K562 (cell line): ENCODE measurements around the gene SLC6A8. TPM values are rescaled to one million over a fixed set of nuclear protein-coding genes. Genes with fewer than 3 reads are reported as not detected.

ENCODE experiments used
- ATAC-seq: fragments of 200-7000 bp; cut with Tn5 transposase; 3 replicates; pipeline ENCODE4 v1.9.1; 2020; ENCODE audit warnings: moderate library complexity
- BruUV-seq: library from RNA; stranded (reverse); fragments of 400-500 nt; replicated peaks from 2 replicates; lab custom pipeline; 2021; lab: Mats Ljungman, UMichigan
- CTCF ChIA-PET: fragments of 300-600 bp; formaldehyde crosslinking; extraction: SDS; loops from one replicate; lab custom pipeline; 2021; ENCODE audit warnings: low intra/inter-chr PET ratio; lab: Yijun Ruan, JAX
- POLR2A ChIA-PET: fragments of 300-600, 350-650 bp; sonication (Branson Sonifier 250); formaldehyde crosslinking; extraction: SDS; loops from one replicate; lab custom pipeline; 2021; ENCODE audit warnings: antibody characterized with exemption, inconsistent platforms; lab: Yijun Ruan, JAX
- DNase-seq, 4 experiments: peaks; one replicate each; pipeline versions ENCODE4 v3.0.0 to v3.0.0-alpha.2; 2011 to 2018; ENCODE audit warnings: low spot score in 3 of 4, mixed read lengths in 3 of 4; ENCODE audit errors: extremely low read depth in 1 of 4
- FAIRE-seq: peaks from 2 replicates; lab custom pipeline; 2011; peaks lifted over from hg19 to GRCh38; lab: Jason Lieb, UNC
- H2AFZ ChIP-seq: 2 replicates; pipeline ENCODE4 v1.6.0; 2011; ENCODE audit warnings: low read depth, low read length, control low read depth, inconsistent platforms
- H3K27ac ChIP-seq: fragments of 200-600 bp; 3 replicates; pipeline ENCODE4 v1.8.0; 2011; ENCODE audit warnings: low read depth, mild to moderate bottlenecking, control low read depth, inconsistent platforms, low read length, moderate library complexity, mixed read lengths; ENCODE audit errors: extremely low read depth
- H3K27me3 ChIP-seq, 2 experiments: fragments of 300-600 bp in 1 of 2; 2 replicates in 1 of 2; 3 replicates in 1 of 2; pipeline versions ENCODE4 v1.6.0 to v1.8.0; 2011; ENCODE audit warnings: inconsistent platforms in 2 of 2, low read length in 2 of 2, mild to moderate bottlenecking in 1 of 2, mixed read lengths in 1 of 2, moderate library complexity in 1 of 2; ENCODE audit not compliant: control insufficient read depth in 2 of 2, insufficient read depth in 2 of 2
- H3K36me3 ChIP-seq: fragments of 300-600 bp; 3 replicates; pipeline ENCODE4 v1.8.0; 2011; ENCODE audit warnings: mild to moderate bottlenecking, low read length, inconsistent platforms; ENCODE audit not compliant: control insufficient read depth, insufficient read depth
- H3K4me1 ChIP-seq, 2 experiments: fragments of 200-600 bp in 1 of 2; replicated peaks in 1 of 2; 2 replicates in 1 of 2; 3 replicates in 1 of 2; pipeline versions ENCODE4 v1.5.1 to v1.8.0; 2011; ENCODE audit warnings: inconsistent platforms in 2 of 2, low read length in 2 of 2, mild to moderate bottlenecking in 1 of 2, mixed read lengths in 1 of 2, moderate library complexity in 1 of 2; ENCODE audit not compliant: control insufficient read depth in 2 of 2, insufficient read depth in 2 of 2
- H3K4me2 ChIP-seq: 2 replicates; pipeline ENCODE4 v1.6.1; 2011; ENCODE audit warnings: low read length, control low read depth, inconsistent platforms, mixed read lengths; ENCODE audit not compliant: insufficient read depth
- H3K4me3 ChIP-seq: fragments of 200-600 bp; sonication (generic), shearing (Covaris generic); 2 replicates; pipeline ENCODE4 v1.5.1; 2016; ENCODE audit warnings: control low read depth, inconsistent platforms
- H3K79me2 ChIP-seq: fragments of 200-600 bp; 3 replicates; pipeline ENCODE4 v1.8.0; 2011; ENCODE audit warnings: low read length, inconsistent platforms; ENCODE audit not compliant: control insufficient read depth, insufficient read depth
- H3K9ac ChIP-seq, 2 experiments: 2 replicates each; pipeline versions ENCODE4 v1.6.0 to v1.6.1; 2011; ENCODE audit warnings: low read depth in 2 of 2, low read length in 2 of 2, control low read depth in 1 of 2, inconsistent platforms in 1 of 2, mild to moderate bottlenecking in 1 of 2, mixed read lengths in 1 of 2; ENCODE audit not compliant: insufficient read depth in 1 of 2
- H3K9me1 ChIP-seq: one replicate; pipeline ENCODE4 v1.6.0; 2011; ENCODE audit warnings: inconsistent platforms, mild to moderate bottlenecking, low read length, moderate library complexity; ENCODE audit not compliant: control insufficient read depth, insufficient read depth
- H3K9me3 ChIP-seq: replicated peaks from 2 replicates; pipeline ENCODE4 v1.5.1; 2011; ENCODE audit warnings: low read depth, low read length, inconsistent platforms; ENCODE audit not compliant: control insufficient read depth, insufficient read depth
- H4K20me1 ChIP-seq: replicated peaks from 2 replicates; pipeline ENCODE4 v1.6.1; 2011; ENCODE audit warnings: low read length, inconsistent platforms, mixed read lengths; ENCODE audit not compliant: control insufficient read depth, insufficient read depth
- DNMT1 ChIP-seq: fragments of 450-650 bp; IDR thresholded peaks from 2 replicates; pipeline ENCODE4 v1.6.1; 2016; ENCODE audit warnings: antibody characterized with exemption, mild to moderate bottlenecking
- POLR2G ChIP-seq: fragments of 200-400 bp; formaldehyde crosslinking; IDR thresholded peaks from 2 replicates; pipeline ENCODE4 v1.6.1; 2017; ENCODE audit warnings: low read depth, mild to moderate bottlenecking, antibody characterized with exemption, low read length, moderate library complexity
- ZNF764 ChIP-seq: fragments of 250-450 bp; sonication (Bioruptor Pico); IDR thresholded peaks from 2 replicates; pipeline ENCODE4 v1.4.0; 2020; ENCODE audit warnings: low read depth, mild to moderate bottlenecking, moderate library complexity
- WGBS: fragments of 100-300 bp; shearing (Covaris generic); methylation state at CpG from one replicate; pipeline ENCODE4 v1.1.6; 2016; ENCODE audit warnings: low coverage, mixed read lengths; ENCODE audit not compliant: insufficient coverage; ENCODE audit errors: missing lambda C conversion rate; 5-methylcytosine and 5-hydroxymethylcytosine counted together
- in situ Hi-C: fragments of 300-500 bp; cut with MboI; formaldehyde crosslinking; loops from 4 replicates; pipeline ENCODE4 v1.15.0; 2018; ENCODE audit warnings: inconsistent platforms, mixed read lengths
- intact Hi-C: fragments of 100-400 bp; cut with micrococcal nuclease; formaldehyde crosslinking; loops from 2 replicates; pipeline ENCODE4 v1.14.2; 2022
- polyA plus RNA-seq, 8 experiments: library from polyadenylated mRNA; depleted of rRNA in 4 of 8; stranded (reverse) in 5 of 8; unstranded in 3 of 8; fragments of >200 nt; fragmentation: Nextera tagmentation in 2 of 8; fragmentation: Illumina TruSeq in 1 of 8; extraction: Ambion mirVana in 2 of 8; extraction: Trizol in 1 of 8; gene quantifications; 2 replicates each; pipeline versions ENCODE4 v1.2.1 to v1.2.3, GENCODE V29; 2011 to 2014; ENCODE audit warnings: inconsistent platforms in 1 of 8, missing spikeins in 1 of 8
- total RNA-seq, 7 experiments: library from RNA; depleted of rRNA in 6 of 7; stranded (reverse); fragments of >200 nt in 6 of 7; fragmentation: Illumina TruSeq in 2 of 7; extraction: Trizol in 2 of 7; gene quantifications; 2 replicates each; pipeline versions ENCODE4 v1.2.1 to v1.2.3, GENCODE V29; 2011 to 2021; ENCODE audit warnings: low replicate concordance in 1 of 7
- TF ChIP-seq, protein P1 (sequence below): fragments of 450-650 bp; IDR thresholded peaks from 2 replicates; pipeline ENCODE4 v1.6.1; 2016; ENCODE audit warnings: low read depth

The SLC6A8 gene
- total and polyA plus RNA-seq, 9 of the 15 experiments (the other 6 are each of a cell fraction or from before 2014, with no cell fraction given), result 0.68 to 144 (median 34.3) TPM

DNA sequence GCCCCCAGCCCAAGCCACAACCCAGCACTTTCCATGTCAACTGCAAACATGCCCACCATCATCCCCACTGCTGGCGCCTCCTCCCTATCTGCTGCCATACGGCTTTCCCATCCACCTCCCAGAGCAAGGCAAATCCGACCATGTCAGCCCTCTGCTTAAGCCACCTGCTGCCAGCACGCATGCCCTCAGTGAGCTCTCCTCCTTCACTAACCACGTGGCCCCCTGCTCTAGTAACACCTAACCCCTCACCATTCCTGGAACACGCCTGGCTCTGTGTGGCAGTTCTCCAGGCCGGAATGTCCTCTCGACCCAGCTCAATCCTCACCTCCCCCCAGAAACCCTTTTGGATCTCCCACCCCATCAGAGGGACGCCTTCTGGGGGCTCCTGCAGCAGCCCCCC, 19.1 kb downstream of the SLC6A8 start:
- Histone ChIP-seq H3K4me1 (peaks cover 3 to 13% of the 10 kb centered on the region in 2 experiments; a peak in 4 of 5 replicates), H3K9me3 (no peaks in the 10 kb centered on the region), H3K79me2 (peaks cover 9% of the 10 kb centered on the region; the same call in 1 of the 3 replicates), H4K20me1 (no peaks in the 10 kb centered on the region; the same call in 1 of the 2 replicates), H3K36me3 (peaks cover 84% of the 10 kb centered on the region; the same call in 1 of the 3 replicates)
- BruUV-seq, result no TSS peak
- POLR2A ChIA-PET, result no interaction called here
- TF ChIP-seq ZNF764 (CRISPR knock-in tag) (no peak), DNMT1 (no peak), POLR2G (peak; percentile 16; the same call in 1 of the 2 replicates)
- TF ChIP-seq, protein P1, sequence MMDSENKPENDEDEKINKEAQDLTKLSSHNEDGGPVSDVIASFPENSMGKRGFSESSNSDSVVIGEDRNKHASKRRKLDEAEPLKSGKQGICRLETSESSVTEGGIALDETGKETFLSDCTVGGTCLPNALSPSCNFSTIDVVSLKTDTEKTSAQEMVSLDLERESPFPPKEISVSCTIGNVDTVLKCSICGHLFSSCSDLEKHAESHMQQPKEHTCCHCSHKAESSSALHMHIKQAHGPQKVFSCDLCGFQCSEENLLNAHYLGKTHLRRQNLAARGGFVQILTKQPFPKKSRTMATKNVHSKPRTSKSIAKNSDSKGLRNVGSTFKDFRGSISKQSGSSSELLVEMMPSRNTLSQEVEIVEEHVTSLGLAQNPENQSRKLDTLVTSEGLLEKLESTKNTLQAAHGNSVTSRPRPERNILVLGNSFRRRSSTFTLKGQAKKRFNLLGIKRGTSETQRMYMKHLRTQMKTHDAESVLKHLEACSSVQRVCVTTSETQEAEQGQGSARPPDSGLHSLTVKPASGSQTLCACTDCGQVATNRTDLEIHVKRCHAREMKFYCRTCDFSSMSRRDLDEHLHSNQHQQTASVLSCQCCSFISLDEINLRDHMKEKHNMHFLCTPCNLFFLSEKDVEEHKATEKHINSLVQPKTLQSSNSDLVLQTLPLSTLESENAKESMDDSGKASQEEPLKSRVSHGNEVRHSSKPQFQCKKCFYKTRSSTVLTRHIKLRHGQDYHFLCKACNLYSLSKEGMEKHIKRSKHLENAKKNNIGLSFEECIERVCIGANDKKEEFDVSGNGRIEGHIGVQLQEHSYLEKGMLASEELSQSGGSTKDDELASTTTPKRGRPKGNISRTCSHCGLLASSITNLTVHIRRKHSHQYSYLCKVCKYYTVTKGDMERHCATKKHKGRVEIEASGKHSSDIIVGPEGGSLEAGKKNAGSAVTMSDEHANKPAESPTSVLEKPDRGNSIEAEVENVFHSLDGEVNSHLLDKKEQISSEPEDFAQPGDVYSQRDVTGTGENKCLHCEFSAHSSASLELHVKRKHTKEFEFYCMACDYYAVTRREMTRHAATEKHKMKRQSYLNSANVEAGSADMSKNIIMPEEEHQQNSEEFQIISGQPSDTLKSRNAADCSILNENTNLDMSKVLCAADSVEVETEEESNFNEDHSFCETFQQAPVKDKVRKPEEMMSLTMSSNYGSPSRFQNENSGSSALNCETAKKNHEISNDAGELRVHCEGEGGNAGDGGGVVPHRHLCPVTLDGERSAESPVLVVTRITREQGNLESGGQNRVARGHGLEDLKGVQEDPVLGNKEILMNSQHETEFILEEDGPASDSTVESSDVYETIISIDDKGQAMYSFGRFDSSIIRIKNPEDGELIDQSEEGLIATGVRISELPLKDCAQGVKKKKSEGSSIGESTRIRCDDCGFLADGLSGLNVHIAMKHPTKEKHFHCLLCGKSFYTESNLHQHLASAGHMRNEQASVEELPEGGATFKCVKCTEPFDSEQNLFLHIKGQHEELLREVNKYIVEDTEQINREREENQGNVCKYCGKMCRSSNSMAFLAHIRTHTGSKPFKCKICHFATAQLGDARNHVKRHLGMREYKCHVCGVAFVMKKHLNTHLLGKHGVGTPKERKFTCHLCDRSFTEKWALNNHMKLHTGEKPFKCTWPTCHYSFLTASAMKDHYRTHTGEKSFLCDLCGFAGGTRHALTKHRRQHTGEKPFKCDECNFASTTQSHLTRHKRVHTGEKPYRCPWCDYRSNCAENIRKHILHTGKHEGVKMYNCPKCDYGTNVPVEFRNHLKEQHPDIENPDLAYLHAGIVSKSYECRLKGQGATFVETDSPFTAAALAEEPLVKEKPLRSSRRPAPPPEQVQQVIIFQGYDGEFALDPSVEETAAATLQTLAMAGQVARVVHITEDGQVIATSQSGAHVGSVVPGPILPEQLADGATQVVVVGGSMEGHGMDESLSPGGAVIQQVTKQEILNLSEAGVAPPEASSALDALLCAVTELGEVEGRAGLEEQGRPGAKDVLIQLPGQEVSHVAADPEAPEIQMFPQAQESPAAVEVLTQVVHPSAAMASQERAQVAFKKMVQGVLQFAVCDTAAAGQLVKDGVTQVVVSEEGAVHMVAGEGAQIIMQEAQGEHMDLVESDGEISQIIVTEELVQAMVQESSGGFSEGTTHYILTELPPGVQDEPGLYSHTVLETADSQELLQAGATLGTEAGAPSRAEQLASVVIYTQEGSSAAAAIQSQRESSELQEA, result no peak
- TF ChIP-seq, all 486 proteins: peak for 1
- CTCF ChIA-PET, result interaction anchor here (3.0 kb wide), 1 partner anchor 168 kb away, joined by 14 read pairs; no protein-coding TSS in a partner anchor
- H2AFZ ChIP-seq, result no peak overlapping the region
- ATAC-seq (no peak), DNase-seq (no peak), FAIRE-seq (no peak)
- intact Hi-C loops, result no loop called here
- H3K9me1 ChIP-seq, result peaks cover 3% of the 10 kb centered on the region
- no peak overlapping the region; the same call in 2 of the 3 replicates for H3K27ac ChIP-seq
- in situ Hi-C loops, result no loop called here
- no peak overlapping the region for H3K4me2 ChIP-seq
- no peaks in the 10 kb centered on the region for H3K27me3 ChIP-seq
- H3K4me3 ChIP-seq, result no peak overlapping the region
- H3K9ac ChIP-seq, result peak overlapping the region in 1 of 2 experiments; percentile 58; a peak in 2 of 4 replicates
- WGBS, result 96% methylated on average over 4 of the region's 9 CpGs
